Endothelial cell of umbilical vein (primary cell): ENCODE data around the gene HIVEP3.

ENCODE experiments used
- CTCF ChIP-seq, 2 donors: IDR thresholded peaks; 1 replicate in 1 of 2; 2 replicates in 1 of 2; pipeline ENCODE4 v1.5.1; 2011; ENCODE audit warnings: low read length in 2 of 2, mild to moderate bottlenecking in 2 of 2, moderate library complexity in 2 of 2, control low read depth in 1 of 2, inconsistent platforms in 1 of 2, low read depth in 1 of 2; ENCODE audit not compliant: insufficient read depth in 1 of 2; ENCODE audit errors: extremely low read depth in 1 of 2
- EZH2 ChIP-seq: IDR thresholded peaks from 2 replicates; pipeline ENCODE4 v1.6.1; 2012; ENCODE audit warnings: borderline replicate concordance, low read depth, mild to moderate bottlenecking, moderate library complexity, low read length, inconsistent platforms; ENCODE audit not compliant: severe bottlenecking
- GATA2 ChIP-seq: IDR thresholded peaks from 2 replicates; pipeline ENCODE4 v1.7.0; 2011; ENCODE audit warnings: low read depth, mild to moderate bottlenecking, moderate library complexity, mixed read lengths, low read length; ENCODE audit not compliant: insufficient read length, insufficient read depth
- JUN ChIP-seq: IDR thresholded peaks from 2 replicates; pipeline ENCODE4 v1.6.1; 2011; ENCODE audit warnings: borderline replicate concordance, low read depth; ENCODE audit not compliant: insufficient read length, insufficient read depth
- MAX ChIP-seq: IDR thresholded peaks from 2 replicates; pipeline ENCODE4 v1.6.1; 2011; ENCODE audit not compliant: insufficient read depth, insufficient read length
- MYC ChIP-seq: IDR thresholded peaks from one replicate; pipeline ENCODE4 v1.6.1; 2011; ENCODE audit warnings: mild to moderate bottlenecking, low read depth, low read length
- POLR2A ChIP-seq: IDR thresholded peaks from 2 replicates; pipeline ENCODE4 v1.6.1; 2012; ENCODE audit warnings: low read depth, mild to moderate bottlenecking, control low read depth, low read length
- POLR2AphosphoS5 ChIP-seq: IDR thresholded peaks from 2 replicates; pipeline ENCODE4 v1.6.1; 2012; ENCODE audit warnings: low read depth, mild to moderate bottlenecking, control low read depth, low read length, moderate library complexity; ENCODE audit not compliant: insufficient read depth

GRCh38 chr1:41615316-41615715 is 303.4 kb downstream of the HIVEP3 start:
- no peak for TF ChIP-seq JUN
- no peak for TF ChIP-seq EZH2
- TF ChIP-seq CTCF (IDR thresholded peaks at IDR 0.05; ENCODE audit: extremely low read depth in 1 of 2, insufficient read depth in 1 of 2, low read depth in 1 of 2, low read length in 2 of 2): no peak
- TF ChIP-seq POLR2AphosphoS5: no peak
- TF ChIP-seq GATA2: no peak
- no peak for TF ChIP-seq POLR2A
- no peak for TF ChIP-seq MYC
- TF ChIP-seq MAX: no peak
